ENCODE data around the gene CFAP157.

The CFAP157 gene

DNA sequence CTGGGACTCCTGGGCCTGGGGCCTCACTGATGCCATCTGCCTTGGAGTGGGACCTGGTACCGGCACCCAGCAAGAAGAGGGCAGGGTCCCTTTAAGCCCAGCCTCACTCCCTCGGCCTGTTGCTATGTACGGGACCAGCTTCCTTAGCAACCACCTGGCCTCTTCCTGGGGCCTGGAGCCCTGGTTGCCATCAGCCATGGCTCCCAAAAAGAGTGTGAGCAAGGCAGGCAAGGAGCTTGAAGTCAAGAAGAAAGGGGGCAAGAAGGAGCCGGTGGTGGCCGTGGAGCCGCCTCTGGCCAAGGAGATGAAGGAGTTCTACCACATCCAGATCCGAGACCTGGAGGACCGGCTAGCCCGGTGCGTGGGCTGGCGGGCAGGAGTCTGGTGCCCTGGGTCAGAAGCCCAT lies at the start of gene CFAP157:
TSS of gene CFAP157 (plus strand) at position 153 of the 406 bp plus-strand sequence. CDS start at position 197, 44 bp downstream.
- POLR2A ChIA-PET, result no interaction called here
- no peak for DNase-seq (ENCODE audit: extremely low spot score)
- TF ChIP-seq, protein P1, sequence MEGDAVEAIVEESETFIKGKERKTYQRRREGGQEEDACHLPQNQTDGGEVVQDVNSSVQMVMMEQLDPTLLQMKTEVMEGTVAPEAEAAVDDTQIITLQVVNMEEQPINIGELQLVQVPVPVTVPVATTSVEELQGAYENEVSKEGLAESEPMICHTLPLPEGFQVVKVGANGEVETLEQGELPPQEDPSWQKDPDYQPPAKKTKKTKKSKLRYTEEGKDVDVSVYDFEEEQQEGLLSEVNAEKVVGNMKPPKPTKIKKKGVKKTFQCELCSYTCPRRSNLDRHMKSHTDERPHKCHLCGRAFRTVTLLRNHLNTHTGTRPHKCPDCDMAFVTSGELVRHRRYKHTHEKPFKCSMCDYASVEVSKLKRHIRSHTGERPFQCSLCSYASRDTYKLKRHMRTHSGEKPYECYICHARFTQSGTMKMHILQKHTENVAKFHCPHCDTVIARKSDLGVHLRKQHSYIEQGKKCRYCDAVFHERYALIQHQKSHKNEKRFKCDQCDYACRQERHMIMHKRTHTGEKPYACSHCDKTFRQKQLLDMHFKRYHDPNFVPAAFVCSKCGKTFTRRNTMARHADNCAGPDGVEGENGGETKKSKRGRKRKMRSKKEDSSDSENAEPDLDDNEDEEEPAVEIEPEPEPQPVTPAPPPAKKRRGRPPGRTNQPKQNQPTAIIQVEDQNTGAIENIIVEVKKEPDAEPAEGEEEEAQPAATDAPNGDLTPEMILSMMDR (IDR thresholded peaks at IDR 0.05; ENCODE audit: control extremely low read depth, extremely low read depth, low read depth, missing control alignments), result no peak
- CTCF ChIA-PET, result interaction anchor here (1.1 to 6.1 kb wide), 2 partner anchors 10 to 27 kb away, joined by 5 to 28 read pairs; partner anchors contain the start of genes TOR2A and TTC16

DNA sequence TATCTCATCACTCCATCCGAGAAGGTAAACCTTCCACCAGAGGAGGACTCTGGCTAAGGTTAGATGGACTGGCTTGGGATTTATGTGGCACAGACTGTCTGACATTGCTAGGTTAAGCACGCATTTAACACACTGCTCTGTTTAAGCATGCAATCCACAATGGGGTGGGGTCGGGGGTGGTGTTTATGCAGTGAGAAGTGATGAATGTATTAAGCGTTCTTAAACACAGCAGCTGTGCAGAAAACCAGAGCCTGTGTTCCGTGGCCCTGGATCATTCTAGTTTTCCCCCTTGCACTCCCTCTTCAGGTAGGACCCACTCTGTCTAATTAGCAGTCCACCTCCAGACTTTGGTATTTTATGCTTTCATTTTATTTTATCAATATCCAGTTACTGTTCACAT lies 48.4 kb upstream of the CFAP157 start:
- TF ChIP-seq, protein P1 (IDR thresholded peaks at IDR 0.05; ENCODE audit: control extremely low read depth, extremely low read depth, low read depth, missing control alignments), result no peak
- POLR2A ChIA-PET, result no interaction called here
- DNase-seq (ENCODE audit: extremely low spot score), result no peak
- CTCF ChIA-PET, result no interaction called here

DNA sequence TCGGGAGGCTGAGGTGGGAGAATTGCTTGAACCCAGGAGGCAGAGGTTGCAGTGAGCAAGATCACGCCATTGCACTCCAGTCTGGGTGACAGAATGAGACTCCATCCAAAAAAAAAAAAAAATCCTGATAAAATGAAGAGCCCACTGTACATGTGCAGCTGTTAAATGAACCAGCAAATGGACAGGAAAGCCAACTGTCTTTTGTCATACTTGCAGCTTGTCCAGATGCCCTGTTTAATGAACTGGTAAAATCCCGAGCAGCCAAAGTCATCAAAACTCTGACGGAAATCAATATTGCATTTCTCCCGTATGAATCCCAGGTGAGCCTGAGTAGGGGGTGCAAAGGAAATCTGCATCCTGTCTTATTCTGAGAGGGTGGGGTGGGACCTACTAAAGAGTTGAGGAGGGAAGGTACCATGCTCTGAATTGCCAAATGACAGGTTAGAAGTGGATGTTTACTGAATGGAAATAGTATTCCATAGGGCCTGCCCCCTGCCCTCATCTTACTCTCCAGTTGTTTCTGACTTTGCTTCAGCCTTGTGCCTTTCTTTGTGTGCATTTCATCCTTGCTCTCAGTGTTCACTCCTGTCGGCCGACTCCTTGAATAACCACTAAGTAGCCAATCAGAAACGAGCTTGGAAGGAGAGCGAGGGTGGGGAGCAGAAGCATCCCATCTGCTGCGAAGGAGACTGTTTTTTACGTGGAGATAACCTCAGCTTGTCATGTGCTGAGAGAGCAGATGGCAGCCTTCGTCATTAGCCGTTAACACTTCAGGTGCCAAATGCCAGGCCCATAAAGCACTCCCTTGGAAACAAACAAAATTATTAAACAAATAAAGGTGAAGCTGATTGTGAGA lies 45.7 kb upstream of the CFAP157 start:
- ChIA-PET POLR2A (no interaction called here), CTCF (interaction anchor here (0.6 kb wide), 1 partner anchor 17 kb away, joined by 3 read pairs; no protein-coding TSS in a partner anchor)
- no peak for DNase-seq (ENCODE audit: extremely low spot score)
- TF ChIP-seq, protein P1 (IDR thresholded peaks at IDR 0.05; ENCODE audit: control extremely low read depth, extremely low read depth, low read depth, missing control alignments), result no peak

DNA sequence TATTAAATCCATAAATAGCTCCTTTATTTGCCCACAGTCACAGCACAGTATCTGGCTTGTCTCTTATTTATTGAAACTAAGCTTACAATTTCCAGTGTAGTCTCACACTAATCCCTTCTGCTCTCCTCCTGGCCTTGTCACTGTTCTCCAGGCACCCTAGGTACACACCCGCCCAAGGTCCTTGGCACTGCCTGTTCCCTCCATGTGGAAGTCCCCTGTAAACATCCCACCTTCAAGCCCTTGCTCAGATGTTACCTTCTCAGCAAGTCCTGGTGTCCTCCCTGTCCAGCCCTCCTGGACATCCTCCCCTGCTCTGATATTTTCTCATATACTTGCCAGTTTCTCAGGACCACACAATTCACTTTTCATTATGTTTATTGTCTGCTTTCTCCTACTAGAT lies 44.2 kb upstream of the CFAP157 start:
- ChIA-PET CTCF (no interaction called here), POLR2A (no interaction called here)
- TF ChIP-seq, protein P1 (IDR thresholded peaks at IDR 0.05; ENCODE audit: control extremely low read depth, extremely low read depth, low read depth, missing control alignments), result no peak
- DNase-seq (ENCODE audit: extremely low spot score), result no peak

DNA sequence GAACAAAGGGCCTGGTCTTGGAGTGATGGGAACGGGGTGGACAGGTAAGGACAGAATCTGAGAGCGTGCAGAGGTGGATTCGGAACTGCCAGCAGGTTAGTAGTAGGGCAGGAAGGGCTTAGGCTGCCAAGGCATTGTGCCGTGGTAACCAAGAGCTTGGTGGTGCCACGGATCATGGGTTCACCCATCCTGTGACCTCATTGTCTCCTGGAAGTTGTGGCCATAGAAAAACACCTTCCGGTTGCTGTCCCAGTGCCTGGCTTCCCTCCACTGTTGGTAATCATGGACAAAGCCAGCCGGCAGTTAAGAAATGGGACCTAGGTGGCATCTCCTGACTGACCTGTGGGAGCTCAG lies 42.5 kb upstream of the CFAP157 start:
- ChIA-PET POLR2A (no interaction called here), CTCF (no interaction called here)
- TF ChIP-seq, protein P1 (IDR thresholded peaks at IDR 0.05; ENCODE audit: control extremely low read depth, extremely low read depth, low read depth, missing control alignments), result no peak
- no peak for DNase-seq (ENCODE audit: extremely low spot score)

- CTCF ChIA-PET, result no interaction called here
- no peak for DNase-seq (ENCODE audit: extremely low spot score)
- POLR2A ChIA-PET, result no interaction called here
- TF ChIP-seq, protein P1 (IDR thresholded peaks at IDR 0.05; ENCODE audit: control extremely low read depth, extremely low read depth, low read depth, missing control alignments), result no peak
These were observed 41.9 kb upstream of the CFAP157 start for GRCh38 chr9:127664678-127665507.

All from GM10248 (cell line).